Activated T-helper 1 cell treated with anti-CD3 and anti-CD28 coated beads, Interleukin-2, amount 50 U/mL, for 16 hours (primary cell): ENCODE results near the gene TMEM179.
"Not testable (repeated sequence)": the region's sequence is repeated elsewhere in the genome, so short reads cannot be mapped to it uniquely, and the experiment has no call there.

Experiments
- DNase-seq, 2 donors: peaks; one replicate each; pipeline ENCODE4 v3.0.0-alpha.2; 2020; ENCODE audit warnings: low read depth in 1 of 2, low spot score in 1 of 2

The TMEM179 gene

GRCh38 chr14:104588066-104588857 lies 16.3 kb downstream of the TMEM179 start:
- no peak for DNase-seq

GRCh38 chr14:104587641-104588040 lies 16.9 kb downstream of the TMEM179 start:
- no peak for DNase-seq

- DNase-seq = no peak
These were observed 17.5 kb downstream of the TMEM179 start for GRCh38 chr14:104586832-104587620.

GRCh38 chr14:104585966-104586697 lies 18.4 kb downstream of the TMEM179 start:
- no peak for DNase-seq

GRCh38 chr14:104584557-104584956 lies 20.0 kb downstream of the TMEM179 start:
- no peak for DNase-seq

- DNase-seq = no peak
These were observed 20.9 kb downstream of the TMEM179 start for GRCh38 chr14:104583424-104584306.

- DNase-seq = no peak
These were observed 21.9 kb downstream of the TMEM179 start for GRCh38 chr14:104582662-104583061.

GRCh38 chr14:104582005-104582404 lies 22.6 kb downstream of the TMEM179 start:
- no peak for DNase-seq

GRCh38 chr14:104581521-104581920 lies 23.1 kb downstream of the TMEM179 start:
- no peak for DNase-seq

GRCh38 chr14:104580961-104581360 lies 23.6 kb downstream of the TMEM179 start:
- no peak for DNase-seq

- not testable (repeated sequence) for DNase-seq
These were observed 24.6 kb downstream of the TMEM179 start for GRCh38 chr14:104579939-104580338.

- no peak for DNase-seq
These were observed 25.1 kb downstream of the TMEM179 start, which contains the start of gene C14orf180 for GRCh38 chr14:104579507-104579906. TSS of gene C14orf180 (plus strand) at chr14:104579764. CDS start at chr14:104586431, 6,667 bp downstream.

GRCh38 chr14:104578321-104578720 lies 26.3 kb downstream of the TMEM179 start:
- no peak for DNase-seq

- no peak for DNase-seq
These were observed 26.7 kb downstream of the TMEM179 start for GRCh38 chr14:104577847-104578301.

- DNase-seq = no peak
These were observed 27.1 kb downstream of the TMEM179 start for GRCh38 chr14:104577426-104577825.

GRCh38 chr14:104576970-104577332 lies 27.6 kb downstream of the TMEM179 start:
- DNase-seq = no peak

GRCh38 chr14:104576232-104576969 lies 28.2 kb downstream of the TMEM179 start:
- no peak for DNase-seq

- DNase-seq = no peak
These were observed 29.5 kb downstream of the TMEM179 start for GRCh38 chr14:104574978-104575583.

GRCh38 chr14:104574536-104574935 lies 30.0 kb downstream of the TMEM179 start:
- DNase-seq = no peak
